A549 (cell line): ENCODE measurements around the gene TFAM. TPM values are rescaled to one million over a fixed set of nuclear protein-coding genes. Genes with fewer than 3 reads are reported as not detected.

Experiments used
- ATAC-seq, 2 experiments: fragments of 200-7000 bp in 1 of 2; fragments of >200 bp in 1 of 2; cut with Nextera tagmentation in 1 of 2; cut with Tn5 transposase in 1 of 2; 3 replicates each; pipeline versions ENCODE4 v1.8.0 to v1.9.1; 2018 to 2020; ENCODE audit warnings: mild to moderate bottlenecking in 1 of 2, moderate library complexity in 1 of 2
- CTCF ChIA-PET: fragments of 300-600 bp; sonication (Branson Sonifier 250); formaldehyde crosslinking; extraction: SDS; loops from one replicate; lab custom pipeline; 2021; ENCODE audit warnings: antibody characterized with exemption, inconsistent platforms; lab: Yijun Ruan, JAX
- POLR2A ChIA-PET: fragments of 350-600 bp; formaldehyde crosslinking; extraction: SDS; loops from one replicate; lab custom pipeline; 2021; ENCODE audit warnings: antibody characterized with exemption, inconsistent platforms; lab: Yijun Ruan, JAX
- DNase-seq, 2 experiments: peaks; one replicate each; pipeline versions ENCODE4 v3.0.0 to v3.0.0-alpha.2; 2011 to 2016; ENCODE audit warnings: low read depth in 1 of 2, low spot score in 1 of 2
- FAIRE-seq: peaks from 2 replicates; lab custom pipeline; 2011; peaks lifted over from hg19 to GRCh38; lab: Jason Lieb, UNC
- H3K27ac ChIP-seq, 2 experiments: fragments of >200 bp; sonication (Bioruptor Twin); formaldehyde crosslinking; 3 replicates each; pipeline ENCODE4 v1.5.1; 2016 to 2017
- H3K4me1 ChIP-seq: fragments of >200 bp; sonication (Bioruptor Twin); formaldehyde crosslinking; 3 replicates; pipeline ENCODE4 v1.6.1; 2016
- H3K4me2 ChIP-seq: fragments of >200 bp; sonication (Bioruptor Twin); formaldehyde crosslinking; 3 replicates; pipeline ENCODE4 v1.6.1; 2016
- H3K4me3 ChIP-seq: fragments of >200 bp; sonication (Bioruptor Twin); formaldehyde crosslinking; 3 replicates; pipeline ENCODE4 v1.5.1; 2016
- H3K9me3 ChIP-seq: fragments of >200 bp; sonication (Bioruptor Twin); formaldehyde crosslinking; 3 replicates; pipeline ENCODE4 v1.6.1; 2016
- ATOH8 ChIP-seq: fragments of 250-450 bp; sonication (Bioruptor Pico); IDR thresholded peaks from 2 replicates; pipeline ENCODE4 v1.5.0; 2020; ENCODE audit warnings: low read depth, mild to moderate bottlenecking, moderate library complexity
- BHLHE40 ChIP-seq: IDR thresholded peaks from 2 replicates; pipeline ENCODE4 v1.6.1; 2012; ENCODE audit warnings: low read depth, low read length, inconsistent platforms
- CBX8 ChIP-seq: fragments of 200-600 bp; sonication (generic); IDR thresholded peaks from 2 replicates; pipeline ENCODE4 v1.6.1; 2016
- CHD4 ChIP-seq: fragments of 200-600 bp; sonication (generic); IDR thresholded peaks from 2 replicates; pipeline ENCODE4 v1.6.1; 2016; ENCODE audit warnings: antibody characterized with exemption, mild to moderate bottlenecking, borderline replicate concordance
- EHF ChIP-seq: fragments of 250-450 bp; sonication (Bioruptor Pico); IDR thresholded peaks from 2 replicates; pipeline ENCODE4 v1.5.0; 2020; ENCODE audit warnings: mild to moderate bottlenecking
- ESRRA ChIP-seq: fragments of 150-350 bp; IDR thresholded peaks from 2 replicates; pipeline ENCODE4 v1.6.1; 2014; ENCODE audit warnings: mild to moderate bottlenecking, low read length, borderline replicate concordance
- FOSL2 ChIP-seq, 2 experiments: fragments of 450-650 bp in 1 of 2; fragments of >200 bp in 1 of 2; sonication (Bioruptor Twin) in 1 of 2; formaldehyde crosslinking; IDR thresholded peaks; 2 replicates each; pipeline versions ENCODE4 v1.5.0 to v1.6.1; 2016 to 2020; ENCODE audit warnings: mild to moderate bottlenecking in 1 of 2, moderate library complexity in 1 of 2
- HES2 ChIP-seq: fragments of >200 bp; sonication (Bioruptor Twin); formaldehyde crosslinking; IDR thresholded peaks from 2 replicates; pipeline ENCODE4 v1.6.1; 2016
- HOXA7 ChIP-seq: fragments of 250-450 bp; sonication (Bioruptor Pico); IDR thresholded peaks from 2 replicates; pipeline ENCODE4 v1.5.0; 2020; ENCODE audit warnings: mild to moderate bottlenecking, moderate library complexity
- HOXB13 ChIP-seq: fragments of 250-450 bp; sonication (Bioruptor Pico); IDR thresholded peaks from 2 replicates; pipeline ENCODE4 v1.5.0; 2020; ENCODE audit warnings: low read depth, mild to moderate bottlenecking, moderate library complexity
- HOXB5 ChIP-seq: fragments of 250-450 bp; sonication (Bioruptor Pico); IDR thresholded peaks from 2 replicates; pipeline ENCODE4 v1.5.0; 2020; ENCODE audit warnings: mild to moderate bottlenecking, moderate library complexity
- KDM1A ChIP-seq: fragments of 200-600 bp; sonication (generic); IDR thresholded peaks from 2 replicates; pipeline ENCODE4 v1.6.1; 2016; ENCODE audit warnings: low read depth, mild to moderate bottlenecking
- KDM5A ChIP-seq: fragments of 200-600 bp; sonication (generic); IDR thresholded peaks from 2 replicates; pipeline ENCODE4 v1.6.1; 2016; ENCODE audit warnings: antibody characterized with exemption, mild to moderate bottlenecking
- NR3C1 ChIP-seq: fragments of >200 bp; sonication (Bioruptor Twin); formaldehyde crosslinking; IDR thresholded peaks from 3 replicates; pipeline ENCODE4 v1.6.1; 2017
- PBX3 ChIP-seq: IDR thresholded peaks from 2 replicates; pipeline ENCODE4 v1.6.1; 2012
- RCOR1 ChIP-seq: fragments of 150-350 bp; IDR thresholded peaks from 2 replicates; pipeline ENCODE4 v1.6.1; 2014; ENCODE audit warnings: antibody characterized with exemption, low read length, low read depth
- REST ChIP-seq: fragments of 200-600 bp; sonication (generic); IDR thresholded peaks from 2 replicates; pipeline ENCODE4 v1.6.1; 2016; ENCODE audit warnings: antibody characterized with exemption, mild to moderate bottlenecking, moderate library complexity
- SMC3 ChIP-seq: fragments of >200 bp; sonication (Bioruptor Twin); formaldehyde crosslinking; IDR thresholded peaks from 3 replicates; pipeline ENCODE4 v1.6.1; 2018; ENCODE audit warnings: inconsistent platforms
- TFCP2L1 ChIP-seq: fragments of 250-450 bp; sonication (Bioruptor Pico); IDR thresholded peaks from 2 replicates; pipeline ENCODE4 v1.5.0; 2021; ENCODE audit warnings: mild to moderate bottlenecking
- USF2 ChIP-seq: fragments of 450-650 bp; IDR thresholded peaks from 2 replicates; pipeline ENCODE4 v1.6.1; 2014; ENCODE audit warnings: antibody characterized with exemption
- ZC3H11A ChIP-seq: fragments of 450-650 bp; IDR thresholded peaks from 2 replicates; pipeline ENCODE4 v1.6.1; 2014; ENCODE audit warnings: antibody characterized with exemption, mild to moderate bottlenecking
- ZNF302 ChIP-seq: fragments of 250-450 bp; sonication (Bioruptor Pico); IDR thresholded peaks from 2 replicates; pipeline ENCODE4 v1.9.0; 2021; ENCODE audit warnings: inconsistent platforms, mild to moderate bottlenecking, moderate library complexity
- WGBS: methylation state at CpG from one replicate; pipeline ENCODE4 v1.1.6; 2017; ENCODE audit errors: missing lambda C conversion rate; 5-methylcytosine and 5-hydroxymethylcytosine counted together
- polyA plus RNA-seq, 4 experiments: library from polyadenylated mRNA; depleted of rRNA in 3 of 4; stranded (reverse); fragments of >200 nt; fragmentation: RNase III in 1 of 4; extraction: RNeasy Plus Mini Kit Qiagen cat#74134 plus additional on column Dnase treatment in 1 of 4; gene quantifications; 2 replicates in 3 of 4; 3 replicates in 1 of 4; pipeline ENCODE4 v1.2.3, GENCODE V29; 2011 to 2017

The TFAM gene
- polyA plus RNA-seq, 2 of the 4 experiments (the other 2 are of a cell fraction): 61.2 to 66.9 TPM

GRCh38 chr10:58356756-58357155 is 28.5 kb upstream of the TFAM start:
- WGBS: 53% methylated on average over 2 of the region's 2 CpGs
- no peaks in the 10 kb centered on the region for H3K9me3 ChIP-seq
- FAIRE-seq (no peak), DNase-seq (no peak), ATAC-seq (no peak)
- peaks cover 21% of the 10 kb centered on the region; the same call in 2 of the 3 replicates for H3K4me1 ChIP-seq
- CTCF ChIA-PET: no interaction called here
- H3K27ac ChIP-seq: no peak overlapping the region
- TF ChIP-seq HOXB5 (CRISPR knock-in tag): no peak
- no peak for TF ChIP-seq REST
- TF ChIP-seq HES2: no peak
- no peak for TF ChIP-seq CHD4
- no peak for TF ChIP-seq ZC3H11A
- TF ChIP-seq ZNF302 (CRISPR knock-in tag): no peak
- TF ChIP-seq USF2: no peak
- TF ChIP-seq KDM5A: no peak
- no peak for TF ChIP-seq BHLHE40
- TF ChIP-seq TFCP2L1 (CRISPR knock-in tag): no peak
- TF ChIP-seq HOXB13 (CRISPR knock-in tag): no peak
- no peak for TF ChIP-seq CBX8
- no peak for TF ChIP-seq NR3C1
- no peak for TF ChIP-seq EHF (CRISPR knock-in tag)
- no peak overlapping the region for H3K4me3 ChIP-seq
- H3K4me2 ChIP-seq: no peak overlapping the region
- POLR2A ChIA-PET: no interaction called here

GRCh38 chr10:58358314-58358933 is 26.8 kb upstream of the TFAM start:
- FAIRE-seq (no peak), ATAC-seq (no peak)
- POLR2A ChIA-PET: interaction anchor here (0.6 to 0.9 kb wide), 2 partner anchors 24 to 27 kb away, joined by 3 read pairs; partner anchors contain the start of gene UBE2D1

More at GRCh38 chr10:58358314-58358933, 26.8 kb upstream of the TFAM start:
- Histone ChIP-seq H3K4me3 (no peak overlapping the region), H3K4me1 (peaks cover 23% of the 10 kb centered on the region), H3K27ac (no peak overlapping the region), H3K9me3 (no peaks in the 10 kb centered on the region), H3K4me2 (no peak overlapping the region)
- DNase-seq: no peak
- CTCF ChIA-PET: no interaction called here
- 89% methylated on average over 4 of the region's 4 CpGs for WGBS
- TF ChIP-seq HOXA7 (CRISPR knock-in tag): no peak
- no peak for TF ChIP-seq EHF (CRISPR knock-in tag)
- TF ChIP-seq SMC3: no peak
- no peak for TF ChIP-seq HES2
- TF ChIP-seq CHD4: no peak
- no peak for TF ChIP-seq ESRRA
- no peak for TF ChIP-seq KDM5A
- TF ChIP-seq HOXB13 (CRISPR knock-in tag): no peak
- no peak for TF ChIP-seq NR3C1
- no peak for TF ChIP-seq BHLHE40
- TF ChIP-seq PBX3: no peak
- TF ChIP-seq ATOH8: no peak
- no peak for TF ChIP-seq KDM1A
- no peak for TF ChIP-seq FOSL2 (IDR thresholded peaks at IDR 0.05)
- TF ChIP-seq FOSL2 (CRISPR knock-in tag; IDR thresholded peaks at IDR 0.05): no peak
- no peak for TF ChIP-seq RCOR1
